ENCODE data around the gene UBE2QL1.

Gene UBE2QL1

DNA sequence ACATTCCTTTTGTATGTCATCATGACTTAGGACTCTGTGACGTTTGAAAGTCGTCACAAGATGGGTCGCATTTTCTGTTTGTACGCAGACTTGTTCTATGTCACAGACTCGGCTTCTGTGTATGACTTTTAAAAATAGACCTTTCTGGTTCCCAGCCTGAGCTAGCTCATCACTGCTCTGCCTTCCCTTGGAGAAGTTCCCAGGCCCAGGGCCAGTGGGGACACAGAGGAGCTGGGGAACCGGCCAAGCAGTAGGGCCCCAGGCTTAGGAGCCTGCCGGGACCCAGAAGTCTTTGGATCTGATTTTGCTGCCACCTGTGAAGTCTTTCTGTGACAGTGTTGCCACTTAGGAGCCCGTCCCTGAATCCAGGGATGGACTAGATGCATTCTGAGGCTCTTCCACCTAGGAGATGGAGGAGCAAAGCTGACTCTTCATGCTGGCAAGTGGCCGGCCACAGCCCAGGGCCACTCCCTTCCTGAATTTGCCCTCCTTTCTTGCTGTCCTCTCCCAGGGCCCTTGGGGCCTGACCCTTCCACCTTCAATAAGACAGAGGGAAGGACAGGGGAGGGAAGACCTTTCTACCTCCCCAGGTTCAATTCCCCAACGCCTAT, 18.1 kb upstream of the UBE2QL1 start:
- DNase-seq, result no peak

DNA sequence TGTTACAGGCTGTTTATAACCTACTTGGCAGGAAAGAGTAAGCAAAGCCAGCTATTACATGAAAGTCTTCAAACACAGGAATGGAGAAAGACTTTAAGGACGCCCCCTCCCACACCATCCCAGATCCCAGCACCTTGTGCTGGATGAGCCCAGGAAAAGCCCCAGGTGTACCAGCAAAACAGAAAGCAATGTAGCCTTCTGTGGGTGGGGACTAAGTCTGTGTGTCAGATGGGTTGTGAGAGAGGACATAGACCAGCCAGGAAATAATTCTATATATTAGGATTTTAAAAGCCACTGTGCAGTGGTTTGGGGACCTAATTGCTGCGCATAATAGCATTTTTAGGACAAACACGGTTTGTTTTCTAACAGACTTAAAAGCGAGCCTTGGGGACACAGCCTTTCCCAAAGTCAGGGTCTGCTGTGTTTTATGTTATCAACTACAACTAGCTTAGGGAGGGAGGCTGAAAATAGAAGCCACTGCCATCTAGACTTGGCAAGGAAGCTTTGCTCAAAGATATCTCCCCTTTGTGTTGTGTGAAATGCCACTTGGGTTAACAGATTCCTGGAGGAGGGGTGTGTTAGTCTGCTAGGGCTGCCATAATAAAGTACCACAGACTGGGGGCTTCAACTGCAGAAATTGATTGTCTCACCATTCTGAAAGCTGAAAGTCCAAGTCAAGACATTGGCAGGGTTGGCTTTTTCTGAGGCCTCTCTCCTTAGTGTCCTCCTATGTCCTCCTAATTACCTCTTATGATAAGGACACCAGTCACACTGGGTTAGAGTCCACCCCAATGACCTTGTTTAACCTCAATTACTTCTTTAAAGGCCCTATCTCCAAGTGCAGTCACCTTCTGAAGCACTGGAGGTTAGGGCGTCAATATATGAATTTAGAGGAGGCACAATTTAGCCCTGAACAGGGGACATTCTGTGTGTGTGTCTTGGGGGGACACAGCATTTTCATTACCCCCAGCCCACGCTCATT, 17.2 kb upstream of the UBE2QL1 start:
- no peak for DNase-seq

DNA sequence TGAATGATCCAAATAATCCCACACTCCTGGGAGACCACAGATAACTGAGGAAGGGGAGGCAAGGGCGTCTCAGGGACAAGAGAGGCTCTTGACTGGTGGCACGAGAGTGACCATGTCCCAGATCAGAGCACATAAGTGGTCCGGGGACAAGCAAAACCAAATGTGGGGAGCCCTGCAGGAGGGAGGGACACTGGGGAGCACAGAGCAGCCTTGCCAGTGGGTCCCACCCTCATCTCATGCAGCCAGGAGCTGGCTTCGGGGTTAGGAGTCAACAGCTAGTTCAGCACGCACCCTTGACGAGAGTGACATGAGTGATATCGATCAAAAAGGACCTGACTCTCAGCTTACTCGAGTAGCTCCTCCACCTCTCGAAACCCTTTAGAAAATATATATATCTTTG, 16.5 kb upstream of the UBE2QL1 start:
- no peak for DNase-seq

DNA sequence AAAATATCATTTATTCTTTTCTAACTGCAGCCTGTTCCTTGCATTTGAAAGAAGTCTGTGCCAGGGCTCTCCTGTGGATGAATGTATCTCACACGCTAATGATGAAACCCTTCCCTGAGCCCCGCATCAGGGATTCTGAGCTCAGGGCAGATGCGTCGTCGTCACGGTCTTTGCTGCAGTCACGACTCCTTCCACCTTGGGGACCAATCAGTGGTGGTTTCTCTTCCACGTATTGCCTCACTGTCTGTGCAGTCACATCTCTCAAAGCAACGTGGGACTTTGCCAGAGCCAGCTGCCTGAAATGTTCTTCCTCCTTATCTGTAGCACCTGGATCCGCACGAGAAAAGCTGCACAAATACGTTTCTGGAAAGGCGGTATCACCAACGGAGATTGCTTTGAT, 13.9 kb upstream of the UBE2QL1 start:
- no peak for DNase-seq

DNA sequence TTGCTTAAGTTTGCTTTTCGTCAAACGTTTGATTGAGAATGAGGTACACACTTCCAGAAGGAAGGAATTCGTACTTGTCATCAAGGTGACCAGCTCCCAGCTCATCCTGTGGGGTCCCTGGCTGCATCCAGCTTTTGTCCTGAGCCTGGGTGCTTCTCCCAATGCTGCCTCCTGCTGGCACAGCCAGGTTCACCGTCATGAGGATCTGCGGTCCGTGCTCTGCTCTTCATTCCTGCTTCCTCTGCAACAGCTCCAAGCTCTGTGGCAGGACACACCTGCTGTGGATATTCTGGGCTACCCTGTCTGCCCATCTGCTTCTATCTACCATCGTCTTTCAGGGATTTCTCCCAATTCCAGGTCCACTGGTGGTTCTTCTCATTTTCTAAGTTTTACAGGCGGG, 13.3 kb upstream of the UBE2QL1 start:
- no peak for DNase-seq

DNA sequence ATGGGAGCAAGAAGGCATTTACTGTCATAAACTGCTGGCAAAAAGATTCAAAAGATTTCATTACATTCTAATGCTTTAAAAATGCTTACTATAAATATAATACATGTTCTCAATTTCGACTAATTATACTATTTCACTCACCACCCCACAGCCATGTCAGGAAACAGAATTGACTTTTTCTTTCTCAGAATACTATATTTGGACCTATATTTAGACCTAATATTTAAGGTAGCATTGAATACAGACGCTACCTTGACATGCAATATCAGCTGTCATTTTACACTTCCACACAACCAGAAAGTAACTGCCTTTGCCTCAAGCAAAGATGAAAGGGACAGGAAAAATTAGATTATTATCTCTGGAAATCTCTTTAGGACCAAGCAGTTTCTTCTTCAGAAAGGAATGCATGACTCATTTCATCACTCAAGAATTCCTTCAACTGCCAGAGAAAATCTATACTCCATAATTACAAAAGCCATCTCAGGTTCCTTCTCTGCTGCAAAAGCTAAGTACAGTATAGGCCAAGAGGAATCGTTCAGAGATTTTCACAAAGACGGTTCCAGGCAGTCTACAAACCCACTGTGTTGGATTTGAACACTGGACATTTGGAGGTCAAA, 11.8 kb upstream of the UBE2QL1 start:
- no peak for DNase-seq

DNA sequence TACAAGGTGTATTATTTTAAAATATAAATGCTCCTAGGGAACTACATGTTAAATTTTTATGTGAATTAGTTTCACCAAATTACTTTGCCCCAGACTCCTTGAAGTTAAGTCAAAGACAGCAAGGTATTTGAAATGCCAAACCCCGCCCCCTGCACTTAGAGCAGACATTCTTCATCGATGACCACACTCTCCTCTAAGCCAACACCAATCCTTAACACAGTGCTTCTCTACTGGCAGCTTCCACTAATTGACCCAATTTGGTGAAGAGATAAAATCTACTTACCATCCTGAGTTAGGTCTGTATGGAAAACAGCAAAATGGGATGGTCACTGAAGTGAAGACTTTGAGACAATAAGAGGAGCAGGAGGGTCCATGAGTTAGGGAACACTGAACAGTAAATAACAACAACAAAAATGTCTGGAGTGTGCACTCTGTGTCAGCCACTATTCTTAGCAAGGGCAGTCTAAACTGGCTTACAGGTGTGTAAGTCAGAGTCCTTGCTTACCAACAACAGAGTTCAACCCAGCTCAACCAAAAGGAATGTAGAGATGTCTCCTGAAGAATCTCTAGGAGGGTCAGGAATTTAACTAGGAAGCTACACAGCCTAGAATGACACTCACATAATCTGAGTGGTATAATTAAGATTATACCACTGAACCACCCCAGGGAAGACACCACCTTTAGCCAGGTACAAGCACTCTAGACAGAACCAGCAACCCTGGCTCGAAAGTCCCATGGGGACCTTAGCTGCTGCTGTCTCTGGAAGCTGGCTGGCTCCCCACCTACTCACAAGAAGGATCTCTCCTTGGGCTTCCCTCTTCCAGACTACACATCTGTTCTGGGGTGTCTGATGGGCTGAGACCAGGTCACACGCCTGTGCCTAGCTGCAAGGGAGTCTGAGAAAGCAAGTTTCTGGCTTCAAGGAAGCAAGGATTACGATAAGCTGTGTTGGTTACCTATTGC, 8.8 kb upstream of the UBE2QL1 start:
- no peak for DNase-seq

DNA sequence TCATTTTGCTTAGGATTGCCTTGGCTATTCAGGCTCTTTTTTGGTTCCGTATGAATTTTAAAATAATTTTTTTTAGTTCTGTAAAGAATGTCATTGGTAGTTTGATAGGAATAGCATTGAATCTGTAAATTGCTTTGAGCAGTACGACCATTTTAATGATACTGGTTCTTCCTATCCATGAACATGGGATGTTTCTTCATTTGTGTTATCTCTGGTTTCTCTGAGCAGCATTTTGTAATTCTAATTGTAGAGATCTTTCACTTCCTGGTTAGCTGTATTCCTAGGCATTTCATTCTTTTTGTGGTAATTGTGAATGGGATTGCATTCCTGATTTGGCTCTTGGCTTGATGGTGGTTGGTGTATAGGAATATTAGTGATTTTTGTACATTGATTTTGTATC, 6.3 kb upstream of the UBE2QL1 start:
- no peak for DNase-seq

DNA sequence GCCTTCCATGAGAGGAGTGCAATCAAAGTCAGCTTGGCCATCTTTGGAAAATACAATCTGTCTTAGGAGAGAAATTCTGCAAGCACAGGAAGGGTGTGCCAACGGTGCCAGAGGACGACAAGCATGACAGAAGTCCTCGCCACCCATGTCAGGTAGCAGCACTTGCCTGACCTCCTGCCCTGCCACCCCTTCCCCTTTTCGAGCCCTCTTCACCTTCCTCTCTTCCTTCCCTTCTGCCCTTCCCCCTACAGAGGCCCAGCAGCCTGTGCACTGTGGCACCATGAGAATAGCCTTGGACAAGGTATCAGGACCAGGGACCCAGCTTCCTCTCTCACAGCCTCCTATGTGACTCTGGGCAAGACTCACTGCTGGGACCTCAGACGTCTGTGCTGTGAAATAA, 5.3 kb upstream of the UBE2QL1 start:
- no peak for DNase-seq

DNA sequence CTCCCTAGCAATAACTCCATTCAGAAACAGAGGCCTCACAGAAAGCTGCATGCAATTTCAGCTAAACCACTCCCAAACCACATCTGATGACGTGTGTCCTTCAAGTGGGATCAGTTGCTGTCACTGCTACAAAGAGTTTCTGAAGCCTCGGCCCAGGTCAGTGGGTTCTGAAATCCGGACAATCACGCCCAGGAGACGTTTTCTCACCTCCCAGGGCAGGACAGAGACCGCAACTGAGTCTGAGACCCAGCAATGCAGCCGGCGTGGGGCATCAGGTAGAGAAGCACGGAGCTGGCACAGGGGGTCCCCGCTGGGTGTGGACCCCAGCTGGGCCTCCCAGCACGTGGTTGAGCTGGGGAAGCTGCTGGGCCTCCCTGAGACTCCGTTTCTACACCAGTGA, 2.6 kb upstream of the UBE2QL1 start:
- DNase-seq, result no peak

DNA sequence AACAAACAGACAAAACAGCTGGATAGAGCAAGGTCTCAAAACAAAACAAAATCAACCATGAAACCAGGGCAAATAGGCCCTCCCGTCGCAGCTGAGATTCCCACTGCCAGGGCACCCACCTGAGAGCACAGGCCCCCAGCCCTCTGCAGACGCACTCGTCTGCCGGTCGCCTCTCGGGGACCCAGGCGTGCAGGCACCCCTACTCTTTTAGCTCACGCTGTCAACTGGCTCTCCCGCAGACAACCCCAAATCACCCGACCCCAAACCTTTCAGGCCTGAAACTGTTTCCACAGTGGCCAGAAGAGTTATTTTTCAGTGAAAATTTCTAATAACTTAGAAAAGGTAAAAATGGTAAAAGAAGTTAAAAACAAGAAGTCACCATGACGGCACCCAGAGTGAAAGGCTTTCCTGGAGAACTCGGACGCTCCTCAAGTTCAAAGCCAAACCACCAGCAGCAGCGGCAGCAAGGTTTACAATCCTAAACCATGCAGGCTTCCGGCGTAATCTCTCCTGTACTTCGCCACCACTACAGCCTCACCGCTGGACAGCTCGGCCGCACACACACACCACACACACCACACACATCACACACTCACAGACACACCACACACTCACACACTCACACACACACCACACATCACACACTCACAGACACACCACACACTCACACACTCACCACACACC, 1.9 kb upstream of the UBE2QL1 start:
- DNase-seq, result no peak

DNA sequence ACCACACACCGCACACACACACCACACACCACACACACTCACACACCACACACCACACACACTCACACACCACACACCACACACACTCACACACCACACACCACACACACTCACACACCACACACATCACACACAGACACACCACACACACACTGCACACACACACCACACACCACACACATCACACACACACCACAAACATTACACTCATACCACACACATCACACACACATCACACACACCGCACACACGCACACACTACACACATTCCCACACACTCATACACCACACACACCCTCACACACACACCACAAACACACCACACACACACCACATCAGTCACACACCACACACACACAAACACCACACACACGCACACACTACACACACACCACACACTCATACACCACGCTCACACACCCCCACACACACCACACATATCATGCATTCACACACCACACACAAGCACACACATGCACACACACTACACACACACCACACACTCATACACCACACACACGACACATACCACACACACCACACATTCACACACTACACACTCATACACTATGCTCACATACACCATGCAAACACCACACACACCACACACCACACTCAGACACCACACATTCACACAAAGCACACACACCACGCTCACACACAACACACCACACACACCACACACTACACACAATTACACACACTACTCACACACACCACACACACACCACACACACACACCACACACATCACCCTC, 1.1 kb upstream of the UBE2QL1 start:
- no peak for DNase-seq

DNA sequence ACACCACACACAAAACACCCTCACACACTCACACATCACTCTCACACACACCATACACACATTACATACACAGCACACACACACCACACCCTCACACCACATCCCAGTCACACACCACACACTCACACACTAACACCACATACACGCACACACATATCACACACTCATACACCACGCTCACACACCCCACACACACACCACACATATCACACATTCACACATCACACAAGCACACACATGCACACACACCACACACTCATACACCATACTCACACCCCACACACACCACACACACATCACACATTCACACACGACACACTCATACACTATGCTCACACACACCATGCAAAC, 543 bp upstream of the UBE2QL1 start:
- DNase-seq, result no peak

DNA sequence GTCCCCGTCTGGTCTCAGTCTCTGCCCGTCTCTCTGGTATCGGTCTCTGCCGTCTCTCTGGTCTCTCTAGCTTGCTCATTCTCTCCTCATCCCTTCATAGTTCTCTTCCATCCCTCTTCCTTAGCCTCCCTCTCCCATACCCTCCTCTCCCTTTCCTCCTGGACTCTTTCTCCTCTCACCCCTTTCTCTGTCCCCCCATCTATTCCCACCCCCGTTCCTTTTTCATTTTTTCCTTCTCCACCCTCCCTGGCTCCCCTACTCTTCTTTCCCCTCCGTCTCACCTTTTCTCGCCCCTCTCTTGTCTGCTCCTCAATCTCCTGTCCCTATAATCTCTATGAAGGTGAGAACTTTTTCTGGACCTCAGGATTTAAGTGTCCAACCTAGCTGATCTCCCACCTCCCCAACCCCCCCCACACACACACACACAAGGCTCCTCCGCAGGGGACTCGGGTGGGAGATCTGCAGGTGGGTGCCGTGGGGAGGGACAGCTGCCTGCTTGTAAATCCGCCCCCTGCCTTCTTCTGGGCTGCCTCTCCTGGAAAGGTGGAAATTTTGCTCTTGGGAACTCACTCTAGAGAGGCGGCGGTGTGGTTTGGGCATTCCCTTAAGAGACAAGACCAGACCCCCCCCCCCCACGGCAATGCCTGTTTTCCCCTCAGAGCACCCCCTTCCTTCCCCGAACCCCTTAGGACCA, 953 bp downstream of the UBE2QL1 start:
- no peak for DNase-seq

DNA sequence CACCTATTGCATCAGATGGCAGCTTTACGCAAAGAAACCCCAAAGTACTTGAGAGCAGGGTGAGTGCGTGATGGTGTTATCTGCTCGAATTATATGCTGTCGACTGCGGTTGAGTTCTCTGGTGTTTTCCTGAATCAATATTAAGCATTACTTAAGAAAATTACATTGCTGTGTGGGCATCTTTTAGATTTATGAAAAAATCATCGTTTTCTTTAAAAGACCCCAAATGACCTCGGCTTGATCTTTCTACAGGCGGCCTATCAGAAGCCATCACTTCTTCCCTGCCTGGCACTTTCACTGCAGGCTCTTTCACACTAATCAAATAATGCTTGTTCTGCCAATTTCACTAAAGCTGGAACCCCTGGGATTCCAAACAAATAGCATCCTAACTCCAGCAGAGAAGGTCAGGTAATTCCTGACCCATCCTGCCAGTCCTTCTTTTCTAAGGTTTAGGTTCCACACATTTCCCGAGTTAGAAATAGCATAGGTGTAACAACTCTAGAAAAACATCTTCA, 1.7 kb downstream of the UBE2QL1 start:
- no peak for DNase-seq

DNA sequence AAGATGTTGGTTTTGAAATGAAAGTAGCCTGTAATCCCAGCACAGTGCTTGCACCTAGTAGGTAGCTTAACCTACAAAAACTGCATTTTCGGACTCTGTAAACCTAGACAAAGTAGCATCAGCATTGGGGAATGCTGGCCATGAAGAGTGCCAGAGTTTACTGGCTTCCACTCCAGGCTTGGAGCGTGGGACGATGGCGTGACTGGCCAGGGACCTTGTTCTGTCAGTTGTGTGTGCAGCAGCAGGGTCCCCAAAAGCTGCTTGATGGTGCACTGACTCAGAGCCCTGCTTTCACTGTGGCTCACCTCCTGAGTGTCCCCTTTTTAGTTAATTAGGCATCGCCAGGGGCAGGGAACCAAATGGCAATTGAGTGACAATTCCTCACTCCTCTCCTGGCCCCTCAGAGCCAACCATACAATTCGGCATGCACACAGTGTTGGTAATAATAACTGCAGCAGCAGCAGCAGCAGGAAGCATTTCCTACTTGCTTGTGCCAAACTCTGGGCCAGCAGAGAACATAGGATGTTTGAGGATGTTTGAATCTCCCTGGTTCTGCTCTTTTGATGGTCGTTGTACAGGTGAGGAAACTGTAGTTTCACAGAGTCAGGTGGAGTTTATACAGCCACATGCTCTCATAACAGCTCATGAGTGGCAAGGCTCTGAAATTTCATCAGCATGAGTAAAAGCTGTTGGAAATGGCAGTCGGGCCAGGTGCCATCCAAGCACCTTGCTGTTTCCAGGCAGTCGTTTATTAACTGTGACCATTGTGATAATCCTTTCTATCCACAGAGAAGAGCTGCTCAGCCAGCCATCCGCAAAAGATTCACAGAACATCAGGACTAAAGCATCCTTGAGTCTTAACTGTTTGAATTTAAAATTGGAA, 4.2 kb downstream of the UBE2QL1 start:
- DNase-seq, result no peak

DNA sequence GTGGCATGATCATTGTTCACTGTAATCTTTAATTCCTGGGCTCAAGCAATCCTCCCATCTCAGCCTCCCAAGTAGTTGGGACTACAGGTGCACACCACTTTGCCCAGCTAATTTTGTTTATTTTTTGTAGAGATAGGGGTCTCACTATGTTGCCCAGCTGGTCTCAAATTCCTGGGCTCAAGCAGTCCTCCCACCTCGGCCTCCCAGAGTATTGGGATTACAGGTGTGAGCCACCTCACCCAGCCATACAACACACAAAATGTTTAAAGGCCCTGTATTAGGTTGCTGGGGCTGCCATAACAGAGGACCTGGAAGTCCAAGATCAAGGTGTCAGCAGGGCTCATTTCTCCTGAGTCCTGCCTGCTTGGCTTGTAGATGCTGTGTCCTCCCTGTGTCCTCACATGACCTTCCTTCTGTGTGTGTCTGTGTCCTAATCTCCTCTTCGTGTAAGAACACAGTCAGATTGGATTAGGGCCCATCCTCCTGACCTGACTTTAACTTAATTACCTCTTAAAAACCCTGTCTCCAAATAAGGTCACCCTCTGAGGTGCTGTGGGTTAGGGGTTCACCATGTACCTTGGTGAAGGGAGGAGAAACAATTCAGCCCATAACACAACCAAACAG, 5.4 kb downstream of the UBE2QL1 start:
- no peak for DNase-seq

DNA sequence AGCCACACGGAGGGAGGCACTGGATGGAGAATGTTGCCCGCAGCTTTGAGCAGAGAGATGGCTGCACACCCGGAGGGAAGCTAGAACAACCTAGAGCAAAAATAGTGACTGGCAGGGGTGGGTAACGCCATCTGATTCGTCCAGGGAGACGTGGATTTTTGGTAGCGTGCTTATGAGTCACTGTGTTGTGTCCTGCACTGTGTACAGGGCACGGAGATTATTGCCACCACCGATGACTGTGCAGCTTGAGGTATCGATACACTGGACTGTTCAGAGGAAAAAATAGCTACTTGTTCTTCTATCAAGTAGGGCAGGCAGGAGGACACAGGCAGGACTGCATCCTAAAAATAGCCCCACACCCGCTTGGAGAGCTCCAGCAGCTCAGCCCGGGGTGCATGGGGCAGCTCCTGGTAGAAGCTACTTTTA, 6.0 kb downstream of the UBE2QL1 start:
- DNase-seq, result no peak

DNA sequence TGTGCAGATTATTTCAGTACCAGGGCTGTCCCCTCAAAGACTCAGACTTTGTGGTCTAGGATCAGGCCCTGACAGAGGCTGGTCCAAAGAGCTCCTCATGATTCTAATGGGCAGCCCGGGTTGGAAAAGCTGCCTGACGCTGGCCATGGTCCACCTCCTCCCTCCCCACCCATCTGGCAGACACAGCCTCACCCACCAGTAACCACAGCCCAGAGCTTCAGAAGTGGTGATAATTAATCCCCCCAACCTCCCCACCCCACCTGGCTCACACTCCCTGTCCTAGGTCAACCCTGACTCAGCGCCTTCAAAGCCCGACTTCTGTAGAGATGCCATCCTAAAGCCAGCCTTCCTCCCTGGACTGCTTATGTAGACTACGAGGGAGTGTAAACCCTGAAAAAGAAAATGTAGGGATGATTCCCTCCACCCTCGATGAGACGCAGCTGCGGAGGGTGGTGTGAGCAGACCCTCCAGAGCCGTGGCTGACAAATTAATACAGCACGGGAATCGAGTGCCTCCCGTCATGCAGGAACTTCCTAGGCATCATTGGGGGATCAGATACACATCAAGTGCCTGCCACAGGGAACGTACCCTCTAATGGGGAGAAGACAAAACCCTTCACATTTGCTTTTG, 7.0 kb downstream of the UBE2QL1 start:
- no peak for DNase-seq
